GM12878 (cell line): ENCODE results near the gene PAK6. TPM values are rescaled to one million over a fixed set of nuclear protein-coding genes. Genes with fewer than 3 reads are reported as not detected.

Experiments used
- ATAC-seq: fragments of 200-7000 bp; cut with Tn5 transposase; 3 replicates; pipeline ENCODE4 v1.9.1; 2020; ENCODE audit warnings: mild to moderate bottlenecking, moderate library complexity
- BruUV-seq: library from RNA; stranded (reverse); fragments of 400-500 nt; replicated peaks from 2 replicates; lab custom pipeline; 2021; lab: Mats Ljungman, UMichigan
- CTCF ChIA-PET: fragments of 300-600 bp; sonication (Branson Sonifier 250); formaldehyde crosslinking; extraction: SDS; loops from one replicate; lab custom pipeline; 2021; ENCODE audit warnings: inconsistent platforms; lab: Yijun Ruan, JAX
- POLR2A ChIA-PET: fragments of 350-600 bp; formaldehyde crosslinking; extraction: SDS; loops from one replicate; lab custom pipeline; 2021; ENCODE audit warnings: inconsistent platforms; lab: Charles Lee
- RAD21 ChIA-PET: fragments of 300-600 bp; sonication (Branson Sonifier 250); formaldehyde crosslinking; loops from one replicate; lab custom pipeline; 2023; ENCODE audit warnings: antibody characterized with exemption; ENCODE audit not compliant: unreplicated experiment; lab: Charles Lee
- SMC1A ChIA-PET: fragments of 300-600 bp; sonication (Branson Sonifier 250); formaldehyde crosslinking; loops from one replicate; lab custom pipeline; 2023; ENCODE audit not compliant: unreplicated experiment, uncharacterized antibody; lab: Charles Lee
- DNase-seq: peaks from one replicate; pipeline ENCODE4 v3.0.0-alpha.2; 2011; ENCODE audit warnings: low read depth, low spot score
- FAIRE-seq: peaks from 3 replicates; lab custom pipeline; 2011; peaks lifted over from hg19 to GRCh38; lab: Jason Lieb, UNC
- H2AFZ ChIP-seq: 2 replicates; pipeline ENCODE4 v1.6.0; 2011; ENCODE audit warnings: low read depth, low read length, control low read depth; ENCODE audit not compliant: control insufficient read depth
- H3K27ac ChIP-seq: 2 replicates; pipeline ENCODE4 v1.5.1; 2011; ENCODE audit warnings: control low read depth; ENCODE audit not compliant: control insufficient read depth, insufficient read depth
- H3K27me3 ChIP-seq, 2 experiments: replicated peaks in 1 of 2; 2 replicates each; pipeline versions ENCODE4 v1.6.0 to v1.6.1; 2011; ENCODE audit warnings: low read length in 1 of 2; ENCODE audit not compliant: control insufficient read depth in 2 of 2, insufficient read depth in 2 of 2
- H3K36me3 ChIP-seq, 2 experiments: 2 replicates each; pipeline ENCODE4 v1.5.1; 2011; ENCODE audit warnings: low read length in 1 of 2; ENCODE audit not compliant: control insufficient read depth in 2 of 2, insufficient read depth in 2 of 2
- H3K4me1 ChIP-seq: 2 replicates; pipeline ENCODE4 v1.6.1; 2011; ENCODE audit warnings: mild to moderate bottlenecking, low read length, moderate library complexity, mixed read lengths; ENCODE audit not compliant: control insufficient read depth, insufficient read depth
- H3K4me2 ChIP-seq: 2 replicates; pipeline ENCODE4 v1.6.0; 2011; ENCODE audit warnings: control low read depth; ENCODE audit not compliant: control insufficient read depth, insufficient read depth
- H3K4me3 ChIP-seq: fragments of 200-600 bp; sonication (generic); 2 replicates; pipeline ENCODE4 v1.5.1; 2016
- H3K79me2 ChIP-seq: 2 replicates; pipeline ENCODE4 v1.6.0; 2011; ENCODE audit warnings: low read length; ENCODE audit not compliant: control insufficient read depth, insufficient read depth
- H3K9ac ChIP-seq: 2 replicates; pipeline ENCODE4 v1.8.0; 2011; ENCODE audit warnings: low read length, control low read depth, mixed read lengths; ENCODE audit not compliant: control insufficient read depth, insufficient read depth
- H3K9me3 ChIP-seq: replicated peaks from 3 replicates; pipeline ENCODE4 v1.5.1; 2011; ENCODE audit warnings: mild to moderate bottlenecking, low read length; ENCODE audit not compliant: control insufficient read depth, insufficient read depth
- H4K20me1 ChIP-seq: 2 replicates; pipeline ENCODE4 v1.6.0; 2011; ENCODE audit not compliant: control insufficient read depth, insufficient read depth
- CUX1 ChIP-seq: IDR thresholded peaks from 2 replicates; pipeline ENCODE4 v1.6.1; 2012; ENCODE audit warnings: improper control_type of control experiment, low read depth, low read length; ENCODE audit not compliant: insufficient replicate concordance
- DPF2 ChIP-seq: fragments of 450-650 bp; IDR thresholded peaks from 2 replicates; pipeline ENCODE4 v1.6.1; 2017; ENCODE audit warnings: mild to moderate bottlenecking
- HCFC1 ChIP-seq: fragments of 150-350 bp; IDR thresholded peaks from 2 replicates; pipeline ENCODE4 v1.6.1; 2014; ENCODE audit warnings: low read length
- USF2 ChIP-seq: IDR thresholded peaks from 2 replicates; pipeline ENCODE4 v1.6.1; 2011; ENCODE audit warnings: low read depth, low read length, improper control_type of control experiment, borderline replicate concordance
- ZBED1 ChIP-seq: IDR thresholded peaks from 2 replicates; pipeline ENCODE4 v1.6.1; 2016; ENCODE audit warnings: borderline replicate concordance
- ZBTB4 ChIP-seq: fragments of 450-650 bp; formaldehyde crosslinking; IDR thresholded peaks from 2 replicates; pipeline ENCODE4 v1.4.0; 2022; ENCODE audit warnings: mild to moderate bottlenecking, moderate library complexity
- ZNF384 ChIP-seq: IDR thresholded peaks from 2 replicates; pipeline ENCODE4 v1.6.1; 2012; ENCODE audit warnings: low read depth, mild to moderate bottlenecking, low read length, improper control_type of control experiment, borderline replicate concordance
- WGBS: methylation state at CpG from one replicate; pipeline ENCODE4 v1.1.6; 2016; ENCODE audit warnings: low lambda C conversion rate; ENCODE audit not compliant: insufficient replicate concordance, insufficient coverage; ENCODE audit errors: missing lambda C conversion rate; 5-methylcytosine and 5-hydroxymethylcytosine counted together
- in situ Hi-C: fragments of 300-500 bp; cut with MboI; formaldehyde crosslinking; loops from 9 replicates; pipeline ENCODE4 v1.14.3; 2018; ENCODE audit warnings: mixed read lengths
- intact Hi-C: fragments of 100-400 bp; cut with micrococcal nuclease; formaldehyde crosslinking; loops from one replicate; pipeline ENCODE4 v1.14.2; 2022; ENCODE audit not compliant: unreplicated experiment
- polyA plus RNA-seq, 11 experiments: library from polyadenylated mRNA; depleted of rRNA in 4 of 11; unstranded in 6 of 11; stranded (reverse) in 5 of 11; fragments of >200 nt; fragmentation: Nextera tagmentation in 4 of 11; fragmentation: Illumina TruSeq in 1 of 11; extraction: Ambion mirVana in 4 of 11; extraction: Trizol in 1 of 11; gene quantifications; 1 replicate in 1 of 11; 2 replicates in 10 of 11; pipeline versions ENCODE4 v1.2.1 to v1.2.3, GENCODE V29; 2011 to 2016; ENCODE audit warnings: inconsistent platforms in 2 of 11, missing spikeins in 2 of 11, low read depth in 1 of 11
- total RNA-seq, 4 experiments: library from RNA; depleted of rRNA in 3 of 4; stranded (reverse); fragments of >200 nt in 3 of 4; fragmentation: Illumina TruSeq in 1 of 4; extraction: Trizol in 1 of 4; gene quantifications; 2 replicates each; pipeline versions ENCODE4 v1.2.1 to v1.2.3, GENCODE V29; 2013 to 2021

Gene PAK6
- total and polyA plus RNA-seq, 10 of the 15 experiments (the other 5 are each of a cell fraction or from before 2014, with no cell fraction given), result 0.07 to 0.92 (median 0.31) TPM; not detected in 2

GRCh38 chr15:40302981-40303380 is 64.1 kb downstream of the PAK6 start:
- no peak overlapping the region for H3K27ac ChIP-seq
- intact Hi-C loops (no loop called here), in situ Hi-C loops (no loop called here)
- no peak overlapping the region for H2AFZ ChIP-seq
- SMC1A ChIA-PET, result no interaction called here
- BruUV-seq, result no TSS peak
- no peaks in the 10 kb centered on the region; the same call in 2 of the 3 replicates for H3K9me3 ChIP-seq
- no peak overlapping the region for H3K4me2 ChIP-seq
- H3K4me1 ChIP-seq, result peaks cover under 1% of the 10 kb centered on the region; the same call in 1 of the 2 replicates
- no peak overlapping the region for H3K4me3 ChIP-seq
- WGBS, result 75% methylated on average over 11 of the region's 11 CpGs
- RAD21 ChIA-PET, result no interaction called here
- POLR2A ChIA-PET, result no interaction called here
- H4K20me1 ChIP-seq, result no peaks in the 10 kb centered on the region
- no peak for DNase-seq
- H3K9ac ChIP-seq, result no peak overlapping the region
- ATAC-seq, result no peak
- H3K27me3 ChIP-seq, result no peaks in the 10 kb centered on the region
- no peaks in the 10 kb centered on the region for H3K36me3 ChIP-seq
- CTCF ChIA-PET, result interaction anchor here (1.5 to 2.5 kb wide), 2 partner anchors 35 to 36 kb away, joined by 4 to 6 read pairs; no protein-coding TSS in a partner anchor
- no peaks in the 10 kb centered on the region for H3K79me2 ChIP-seq
- FAIRE-seq, result no peak
- no peak for TF ChIP-seq DPF2

- FAIRE-seq (no peak), DNase-seq (no peak), ATAC-seq (no peak)
- ChIA-PET CTCF (interaction anchor here (1.5 to 2.5 kb wide), 2 partner anchors 34 to 35 kb away, joined by 4 to 6 read pairs; no protein-coding TSS in a partner anchor), RAD21 (interaction anchor here (0.6 kb wide), 1 partner anchor 35 kb away, joined by 3 read pairs; no protein-coding TSS in a partner anchor), POLR2A (no interaction called here), SMC1A (interaction anchor here (1.0 kb wide), 1 partner anchor 10 kb away, joined by 3 read pairs; no protein-coding TSS in a partner anchor)
- H3K27me3 ChIP-seq, result no peaks in the 10 kb centered on the region
- no TSS peak for BruUV-seq
- peaks cover 3% of the 10 kb centered on the region; the same call in 1 of the 2 replicates for H3K4me1 ChIP-seq
- no peaks in the 10 kb centered on the region for H3K36me3 ChIP-seq
- no peak overlapping the region for H3K27ac ChIP-seq
- no peaks in the 10 kb centered on the region for H4K20me1 ChIP-seq
- H2AFZ ChIP-seq, result no peak overlapping the region
- no peak overlapping the region for H3K4me2 ChIP-seq
- 31% methylated on average over 2 of the region's 2 CpGs for WGBS
- H3K9me3 ChIP-seq, result no peaks in the 10 kb centered on the region; the same call in 2 of the 3 replicates
- in situ Hi-C loops, result no loop called here
- intact Hi-C loops, result no loop called here
- no peaks in the 10 kb centered on the region for H3K79me2 ChIP-seq
- no peak overlapping the region for H3K9ac ChIP-seq
- no peak overlapping the region for H3K4me3 ChIP-seq
- no peak for TF ChIP-seq USF2
- TF ChIP-seq ZBTB4 (CRISPR knock-in tag), result no peak
- TF ChIP-seq HCFC1, result no peak
- no peak for TF ChIP-seq CUX1
- TF ChIP-seq ZNF384, result no peak
- no peak for TF ChIP-seq ZBED1
Observed at GRCh38 chr15:40303576-40303975, 64.7 kb downstream of the PAK6 start.
